B cell (primary cell): Measurements from ENCODE around the gene RASSF1. TPM values are rescaled to one million over a fixed set of nuclear protein-coding genes. Genes with fewer than 3 reads are reported as not detected.

Source experiments
- ATAC-seq: fragments of 200-7000 bp; cut with Tn5 transposase; one replicate; pipeline ENCODE4 v1.10.0; 2021; ENCODE audit warnings: low read depth, mild to moderate bottlenecking, moderate number of reproducible peaks, moderate library complexity
- CTCF ChIA-PET: fragments of 350-600 bp; sonication (Branson Sonifier 250); formaldehyde crosslinking; loops from one replicate; lab custom pipeline; 2021; ENCODE audit warnings: antibody characterized with exemption, inconsistent platforms; lab: Charles Lee
- POLR2A ChIA-PET: fragments of 350-600 bp; sonication (Branson Sonifier 250); formaldehyde crosslinking; loops from one replicate; lab custom pipeline; 2021; ENCODE audit warnings: antibody characterized with exemption; lab: Charles Lee
- DNase-seq: peaks from one replicate; pipeline ENCODE4 v3.0.0; 2013
- H2AFZ ChIP-seq: 2 replicates; pipeline ENCODE4 v1.6.1; 2012; ENCODE audit warnings: mild to moderate bottlenecking, low read depth, low read length; ENCODE audit not compliant: insufficient read depth, poor library complexity, severe bottlenecking
- H3K27ac ChIP-seq, 2 donors: 1 replicate in 1 of 2; 2 replicates in 1 of 2; pipeline ENCODE4 v1.5.1; 2012 to 2013; ENCODE audit warnings: low read length in 2 of 2, mild to moderate bottlenecking in 2 of 2, moderate library complexity in 1 of 2
- H3K27me3 ChIP-seq, 4 experiments: fragments of 200-600 bp in 1 of 4; sonication (generic) in 1 of 4; replicated peaks in 1 of 4; 1 replicate in 2 of 4; 2 replicates in 2 of 4; pipeline versions ENCODE4 v1.6.1 to v1.7.0; 2013 to 2016; ENCODE audit warnings: low read length in 3 of 4, mild to moderate bottlenecking in 2 of 4, mixed read lengths in 1 of 4, moderate library complexity in 1 of 4; ENCODE audit not compliant: insufficient read depth in 4 of 4, control insufficient read depth in 3 of 4; ENCODE audit errors: control extremely low read depth in 1 of 4
- H3K36me3 ChIP-seq, 2 experiments: replicated peaks in 1 of 2; 1 replicate in 1 of 2; 2 replicates in 1 of 2; pipeline versions ENCODE4 v1.6.1 to v1.7.1; 2013; ENCODE audit warnings: low read length in 1 of 2; ENCODE audit not compliant: insufficient read depth in 2 of 2, control insufficient read depth in 1 of 2; ENCODE audit errors: control extremely low read depth in 1 of 2, extremely low read depth in 1 of 2
- H3K4me1 ChIP-seq, 2 donors: fragments of 200-600 bp in 1 of 2; sonication (generic) in 1 of 2; 1 replicate in 1 of 2; 2 replicates in 1 of 2; pipeline versions ENCODE4 v1.5.1 to v1.6.1; 2013 to 2017; ENCODE audit warnings: low read length in 2 of 2; ENCODE audit not compliant: control insufficient read depth in 2 of 2, insufficient read depth in 2 of 2
- H3K4me2 ChIP-seq: replicated peaks from 2 replicates; pipeline ENCODE3; 2012; ENCODE audit warnings: mild to moderate bottlenecking, low read depth, low read length; ENCODE audit not compliant: poor library complexity, severe bottlenecking
- H3K4me3 ChIP-seq, 5 experiments: fragments of 200-600 bp in 1 of 5; sonication (generic) in 1 of 5; 1 replicate in 3 of 5; 2 replicates in 2 of 5; pipeline versions ENCODE4 v1.5.1 to v1.7.0; 2011 to 2016; ENCODE audit warnings: low read length in 4 of 5, mild to moderate bottlenecking in 4 of 5, low read depth in 2 of 5, control low read depth in 1 of 5, moderate library complexity in 1 of 5; ENCODE audit not compliant: insufficient read depth in 1 of 5; ENCODE audit errors: control extremely low read depth in 1 of 5, extremely low read depth in 1 of 5
- H3K79me2 ChIP-seq: fragments of 200-600 bp; sonication (generic); one replicate; pipeline ENCODE4 v1.6.0; 2016; ENCODE audit warnings: low read length; ENCODE audit not compliant: control insufficient read depth, insufficient read depth
- H3K9ac ChIP-seq: fragments of 200-600 bp; sonication (generic); 2 replicates; pipeline ENCODE4 v1.6.1; 2017; ENCODE audit warnings: mild to moderate bottlenecking, low read length, moderate library complexity
- H3K9me3 ChIP-seq, 3 donors: one replicate each; pipeline versions ENCODE4 v1.6.1 to v1.7.1; 2013; ENCODE audit warnings: low read length in 2 of 3; ENCODE audit not compliant: control insufficient read depth in 2 of 3, insufficient read depth in 1 of 3; ENCODE audit errors: control extremely low read depth in 1 of 3
- H4K20me1 ChIP-seq: 2 replicates; pipeline ENCODE4 v1.6.0; 2012; ENCODE audit warnings: mild to moderate bottlenecking, low read length; ENCODE audit not compliant: insufficient read depth, control insufficient read depth, poor library complexity, severe bottlenecking
- H3K27ac Mint-ChIP-seq: one replicate; pipeline ENCODE4 v1.8.0; 2021; ENCODE audit warnings: mixed read lengths
- H3K27me3 Mint-ChIP-seq: one replicate; pipeline ENCODE4 v1.8.0; 2021; ENCODE audit warnings: mixed read lengths
- H3K4me1 Mint-ChIP-seq: one replicate; pipeline ENCODE4 v1.8.0; 2021; ENCODE audit warnings: mixed read lengths
- H3K4me3 Mint-ChIP-seq: one replicate; pipeline ENCODE4 v1.8.0; 2021; ENCODE audit warnings: mixed read lengths
- H3K9me3 Mint-ChIP-seq: one replicate; pipeline ENCODE4 v1.8.0; 2022; ENCODE audit warnings: mixed read lengths; ENCODE audit not compliant: insufficient read depth
- EZH2 ChIP-seq: IDR thresholded peaks from 2 replicates; pipeline ENCODE4 v1.6.1; 2012; ENCODE audit warnings: borderline replicate concordance, low read depth, mild to moderate bottlenecking, moderate library complexity, low read length; ENCODE audit not compliant: insufficient read depth, poor library complexity, severe bottlenecking
- WGBS: methylation state at CpG from one replicate; pipeline ENCODE4 v1.1.5; 2013; ENCODE audit warnings: missing lambda C conversion rate; ENCODE audit not compliant: insufficient coverage; 5-methylcytosine and 5-hydroxymethylcytosine counted together
- intact Hi-C: fragments of 100-400 bp; cut with micrococcal nuclease; formaldehyde crosslinking; loops from one replicate; pipeline ENCODE4 v1.10.0; 2022
- polyA plus RNA-seq: library from polyadenylated mRNA; depleted of rRNA; stranded (reverse); fragments of >200 nt; gene quantifications from 2 replicates; pipeline ENCODE4 v1.2.3, GENCODE V29; 2012
- total RNA-seq, 2 donors: library from RNA; stranded (reverse); fragments of 120-200 nt in 1 of 2; gene quantifications; 1 replicate in 1 of 2; 2 replicates in 1 of 2; pipeline versions ENCODE4 v1.2.3 to v1.2.4, GENCODE V29; 2013 to 2022
- TF ChIP-seq, protein P1 (sequence below): fragments of 200-600 bp; IDR thresholded peaks from one replicate; pipeline ENCODE4 v1.8.0; 2022; ENCODE audit warnings: antibody characterized with exemption, mild to moderate bottlenecking

RASSF1 gene
- total and polyA plus RNA-seq, 2 donors (not counting 1 experiment from before 2014, with no cell fraction given) = 121 to 223 TPM

DNA sequence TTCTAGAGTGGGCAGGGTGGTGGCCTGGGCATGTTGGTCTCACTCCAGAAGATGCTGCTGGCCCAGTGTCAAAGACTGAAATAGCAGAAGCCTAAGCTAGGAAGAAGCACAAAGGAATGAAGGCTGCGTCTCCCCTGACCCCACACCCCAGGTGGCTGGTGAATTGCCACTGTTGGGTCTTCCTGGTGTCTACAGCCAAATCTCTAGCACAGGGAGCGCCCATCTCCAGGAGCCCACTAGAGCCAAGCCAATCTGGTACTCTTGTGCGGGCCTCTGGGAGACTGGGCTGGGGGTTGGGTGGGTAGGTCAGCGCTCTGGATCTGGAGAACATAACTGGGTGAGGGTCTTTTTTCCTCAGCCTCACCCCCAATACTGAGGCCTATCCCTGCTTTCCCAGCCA is 13.5 kb downstream of the RASSF1 start:
- H3K27me3 Mint-ChIP-seq = no peaks in the 10 kb centered on the region
- no peak for ATAC-seq
- TF ChIP-seq EZH2 = no peak
- TF ChIP-seq, protein P1, sequence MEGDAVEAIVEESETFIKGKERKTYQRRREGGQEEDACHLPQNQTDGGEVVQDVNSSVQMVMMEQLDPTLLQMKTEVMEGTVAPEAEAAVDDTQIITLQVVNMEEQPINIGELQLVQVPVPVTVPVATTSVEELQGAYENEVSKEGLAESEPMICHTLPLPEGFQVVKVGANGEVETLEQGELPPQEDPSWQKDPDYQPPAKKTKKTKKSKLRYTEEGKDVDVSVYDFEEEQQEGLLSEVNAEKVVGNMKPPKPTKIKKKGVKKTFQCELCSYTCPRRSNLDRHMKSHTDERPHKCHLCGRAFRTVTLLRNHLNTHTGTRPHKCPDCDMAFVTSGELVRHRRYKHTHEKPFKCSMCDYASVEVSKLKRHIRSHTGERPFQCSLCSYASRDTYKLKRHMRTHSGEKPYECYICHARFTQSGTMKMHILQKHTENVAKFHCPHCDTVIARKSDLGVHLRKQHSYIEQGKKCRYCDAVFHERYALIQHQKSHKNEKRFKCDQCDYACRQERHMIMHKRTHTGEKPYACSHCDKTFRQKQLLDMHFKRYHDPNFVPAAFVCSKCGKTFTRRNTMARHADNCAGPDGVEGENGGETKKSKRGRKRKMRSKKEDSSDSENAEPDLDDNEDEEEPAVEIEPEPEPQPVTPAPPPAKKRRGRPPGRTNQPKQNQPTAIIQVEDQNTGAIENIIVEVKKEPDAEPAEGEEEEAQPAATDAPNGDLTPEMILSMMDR = no peak
- ChIA-PET POLR2A (interaction anchor here (1.9 to 2.9 kb wide), 4 partner anchors 10 to 28 kb away, joined by 6 to 27 read pairs (median 8); partner anchors contain the start of genes CYB561D2, HYAL3, NAA80 and NPRL2), CTCF (interaction anchor here (0.9 to 3.4 kb wide), 5 partner anchors 8 to 132 kb away, joined by 3 to 20 read pairs (median 5); partner anchors contain the start of genes HYAL3 and NAA80)
- H3K27ac ChIP-seq = peak overlapping the region in 1 of 2 donors; percentile 90
- no peaks in the 10 kb centered on the region for H3K27me3 ChIP-seq
- H3K9me3 ChIP-seq = no peaks in the 10 kb centered on the region
- H3K4me1 ChIP-seq = peaks cover 15 to 29% of the 10 kb centered on the region in 2 donors
- WGBS = 80% methylated on average over 1 of the region's 4 CpGs
- DNase-seq = no peak
- no peaks in the 10 kb centered on the region for H3K9me3 Mint-ChIP-seq
- peak overlapping the region; percentile 87 for H3K9ac ChIP-seq
- peak overlapping the region; percentile 15 for H3K27ac Mint-ChIP-seq
- peaks cover 35% of the 10 kb centered on the region for H3K79me2 ChIP-seq
- intact Hi-C loops = no loop called here
- H3K4me2 ChIP-seq = peak overlapping the region; percentile 99
- peak overlapping the region; percentile 95 for H3K4me3 Mint-ChIP-seq
- no peak overlapping the region for H2AFZ ChIP-seq
- H3K4me3 ChIP-seq = peak overlapping the region; percentile 30 to 98 (median 87)
- H4K20me1 ChIP-seq = peaks cover 25% of the 10 kb centered on the region
- peaks cover 0 to 48% of the 10 kb centered on the region in 2 experiments for H3K36me3 ChIP-seq
- peaks cover 31% of the 10 kb centered on the region for H3K4me1 Mint-ChIP-seq

DNA sequence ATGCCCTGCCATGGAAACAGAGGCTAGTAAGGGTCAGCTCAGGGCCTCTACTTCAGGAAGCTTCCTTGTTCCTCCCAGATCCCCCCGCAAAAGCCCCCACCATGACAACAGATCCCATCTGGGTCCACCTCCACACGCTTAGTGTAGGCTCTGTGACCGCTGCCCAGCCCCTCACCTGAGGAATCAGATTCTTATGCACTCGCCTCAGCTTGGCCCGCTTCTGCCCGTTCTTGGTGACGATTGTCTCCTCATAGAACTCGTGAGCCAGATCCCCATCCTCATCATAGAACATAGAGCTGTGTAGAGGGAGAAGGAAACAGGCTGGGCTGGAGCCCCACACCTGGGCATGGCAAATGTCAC is 14.5 kb downstream of the RASSF1 start:
- Histone ChIP-seq H3K36me3 (peaks cover 0 to 38% of the 10 kb centered on the region in 2 experiments), H3K27me3 (no peaks in the 10 kb centered on the region), H3K4me1 (peaks cover 19 to 35% of the 10 kb centered on the region in 2 donors), H3K4me3 (no peak overlapping the region), H3K27ac (no peak overlapping the region), H3K9ac (no peak overlapping the region), H3K4me2 (no peak overlapping the region), H3K9me3 (peaks cover 0 to 3% (median 0%) of the 10 kb centered on the region in 3 donors), H2AFZ (no peak overlapping the region), H4K20me1 (peaks cover 15% of the 10 kb centered on the region), H3K79me2 (peaks cover 26% of the 10 kb centered on the region)
- Mint-ChIP-seq H3K27ac (no peak overlapping the region), H3K4me1 (peaks cover 33% of the 10 kb centered on the region), H3K4me3 (peak overlapping the region; percentile 26), H3K27me3 (no peaks in the 10 kb centered on the region), H3K9me3 (no peaks in the 10 kb centered on the region)
- WGBS = 87% methylated on average over 3 of the region's 8 CpGs
- no peak for DNase-seq
- ATAC-seq = no peak
- no peak for TF ChIP-seq EZH2
- TF ChIP-seq, protein P1 = no peak
- intact Hi-C loops = no loop called here
- POLR2A ChIA-PET = interaction anchor here (1.2 to 2.6 kb wide), 2 partner anchors 11 to 24 kb away, joined by 3 to 7 read pairs; partner anchors contain the start of genes CYB561D2 and NPRL2
- CTCF ChIA-PET = interaction anchor here (3.2 to 3.4 kb wide), 2 partner anchors 11 to 27 kb away, joined by 11 to 20 read pairs; partner anchors contain the start of genes HYAL3 and NAA80
